H54 (cell line): ENCODE results near the gene ST3GAL3.

Source experiments
- DNase-seq: peaks from one replicate; pipeline ENCODE4 v3.0.0; 2011; ENCODE audit warnings: low spot score, mixed read lengths; ENCODE audit not compliant: insufficient read length
- FAIRE-seq: peaks from 3 replicates; lab custom pipeline; 2011; peaks lifted over from hg19 to GRCh38; lab: Jason Lieb, UNC
- POLR2A ChIP-seq: IDR thresholded peaks from 2 replicates; pipeline ENCODE4 v1.6.1; 2011; ENCODE audit warnings: low read depth, mild to moderate bottlenecking, low read length

Gene ST3GAL3

DNA sequence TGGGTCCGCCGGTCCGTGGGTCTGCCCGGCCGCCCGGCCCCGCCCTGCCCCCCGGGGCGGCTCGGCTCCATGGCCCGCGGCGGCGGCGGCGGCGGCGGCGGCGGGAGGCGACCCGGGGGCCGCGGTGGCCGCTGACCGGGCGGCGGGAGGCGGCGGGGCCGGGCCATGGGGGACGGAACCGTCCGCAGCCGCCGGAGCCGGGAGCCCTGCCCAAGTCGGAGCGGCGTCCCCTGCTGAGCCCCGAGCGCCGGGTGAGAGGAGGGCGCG is 271.9 kb downstream of the ST3GAL3 start:
- FAIRE-seq (no peak), DNase-seq (no peak)
- 0 out of 2 replicates have a peak, but pooled peaks have one; percentile 4 for TF ChIP-seq POLR2A

DNA sequence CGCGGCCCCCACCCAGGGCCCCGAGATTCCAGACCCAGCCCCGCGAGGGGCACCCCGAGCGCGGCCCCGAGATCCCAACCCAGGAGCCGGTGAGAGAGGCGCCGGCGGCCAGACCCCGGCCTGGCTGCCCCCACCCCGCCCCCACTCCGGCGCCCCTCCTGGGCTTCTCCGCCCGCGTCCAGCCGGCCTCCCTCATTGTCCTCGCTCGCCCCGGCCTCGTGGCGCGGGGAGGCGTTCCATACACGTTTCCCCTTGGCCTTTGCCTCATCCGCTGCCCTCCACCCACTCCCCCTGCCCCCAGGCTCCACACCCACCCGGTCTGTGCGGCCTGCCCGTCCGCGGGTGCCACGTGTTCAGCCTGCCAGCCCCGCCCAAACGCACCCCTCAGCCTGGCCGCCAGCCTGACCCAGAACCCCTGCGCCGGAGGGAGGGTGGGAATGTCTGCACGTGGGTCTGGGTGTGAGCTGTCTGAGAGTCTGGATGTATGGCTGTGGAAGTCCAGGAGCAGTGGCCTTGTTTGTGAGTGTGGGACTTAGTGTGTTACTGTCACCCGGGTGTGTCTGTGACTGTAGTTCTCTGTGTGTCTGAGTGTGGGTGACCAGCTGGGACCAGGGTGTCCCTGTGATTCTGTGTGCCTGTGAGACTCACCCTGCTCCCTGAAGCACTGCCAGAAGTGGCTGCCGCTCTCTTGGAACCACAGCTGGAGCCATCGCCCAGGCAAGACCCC is 272.4 kb downstream of the ST3GAL3 start:
- FAIRE-seq (no peak), DNase-seq (peak; percentile 82)
- TF ChIP-seq POLR2A: no peak; the same call in none of the 2 replicates

DNA sequence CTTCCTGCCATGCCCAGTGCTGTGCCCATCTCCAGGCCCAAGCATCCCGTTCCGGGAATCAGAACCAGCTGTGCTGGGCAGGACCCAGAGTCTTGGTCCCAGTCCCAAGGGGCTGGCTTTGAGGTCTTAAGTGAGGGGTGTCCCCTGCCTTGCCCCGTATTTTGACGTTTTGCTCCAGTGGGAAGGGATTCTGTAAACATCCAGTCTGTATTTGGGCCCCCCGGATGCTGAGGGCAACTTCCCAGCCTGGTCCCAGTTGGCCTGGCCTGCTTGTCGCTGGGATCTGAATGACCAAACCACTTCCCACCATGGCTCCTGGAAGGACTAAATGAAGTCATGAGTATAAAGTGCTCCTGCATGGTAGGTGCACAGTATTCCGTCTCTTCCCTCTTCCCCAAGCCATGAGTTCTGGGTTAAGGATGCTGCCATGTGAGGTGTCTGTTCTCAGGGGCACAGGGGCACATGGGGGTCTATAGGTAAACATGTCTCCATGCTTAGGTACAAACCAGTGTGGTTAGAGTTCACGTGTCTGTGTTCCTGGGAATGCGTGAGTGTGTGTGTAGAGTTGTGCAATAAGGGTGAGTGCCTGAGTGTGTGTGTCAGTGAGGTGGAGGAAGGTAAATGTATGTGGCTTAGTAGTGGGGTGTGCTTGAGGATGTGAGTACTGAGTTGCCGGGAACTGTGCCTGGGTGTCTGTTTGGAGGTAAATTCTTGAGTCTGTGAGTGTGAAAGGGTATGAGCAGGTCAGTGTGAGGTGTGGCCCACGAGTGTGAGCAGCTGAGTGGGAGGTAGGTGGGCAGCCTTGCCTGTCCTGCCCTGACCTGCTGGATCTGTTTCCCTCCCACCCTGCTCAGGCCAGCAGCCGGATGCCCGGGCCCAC is 273.2 kb downstream of the ST3GAL3 start:
- no peak for TF ChIP-seq POLR2A
- DNase-seq (no peak), FAIRE-seq (no peak)
